ENCODE measurements around the gene CLMN.
"Not testable (repeated sequence)": the region's sequence is repeated elsewhere in the genome, so short reads cannot be mapped to it uniquely, and the experiment has no call there.

The CLMN gene

DNA sequence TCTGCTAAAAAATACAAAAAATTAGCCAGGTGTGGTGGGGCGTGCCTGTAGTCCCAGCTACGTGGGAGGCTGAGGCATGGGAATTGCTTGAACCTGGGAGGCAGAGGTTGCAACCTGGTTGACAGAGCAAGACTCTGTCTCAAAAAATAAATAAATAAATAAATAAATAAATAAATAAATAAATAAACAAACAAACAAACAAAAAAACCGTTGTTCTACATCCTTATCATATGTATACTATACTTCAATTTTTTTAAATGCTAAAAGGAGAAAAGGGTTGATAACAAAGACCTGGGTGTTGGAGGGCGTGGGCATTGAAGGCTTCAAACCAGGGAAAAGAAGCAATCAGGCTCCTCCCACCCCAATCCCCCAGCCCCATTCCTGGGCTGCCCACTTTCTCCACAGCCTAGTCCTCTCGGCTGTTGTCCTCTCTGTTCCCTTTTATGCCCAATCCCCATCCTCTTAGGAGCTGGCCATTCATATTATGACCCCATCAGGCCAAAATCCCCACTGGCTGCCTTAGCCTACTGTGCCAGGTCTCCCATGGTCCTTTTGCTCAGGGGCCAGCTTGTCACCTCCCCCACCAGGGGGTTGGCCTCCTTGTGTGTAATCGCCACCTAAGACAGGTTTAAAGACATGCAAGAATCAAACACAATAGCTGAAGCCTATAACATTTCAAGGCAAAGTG lies 30.2 kb downstream of the CLMN start:
- TF ChIP-seq, protein P1, sequence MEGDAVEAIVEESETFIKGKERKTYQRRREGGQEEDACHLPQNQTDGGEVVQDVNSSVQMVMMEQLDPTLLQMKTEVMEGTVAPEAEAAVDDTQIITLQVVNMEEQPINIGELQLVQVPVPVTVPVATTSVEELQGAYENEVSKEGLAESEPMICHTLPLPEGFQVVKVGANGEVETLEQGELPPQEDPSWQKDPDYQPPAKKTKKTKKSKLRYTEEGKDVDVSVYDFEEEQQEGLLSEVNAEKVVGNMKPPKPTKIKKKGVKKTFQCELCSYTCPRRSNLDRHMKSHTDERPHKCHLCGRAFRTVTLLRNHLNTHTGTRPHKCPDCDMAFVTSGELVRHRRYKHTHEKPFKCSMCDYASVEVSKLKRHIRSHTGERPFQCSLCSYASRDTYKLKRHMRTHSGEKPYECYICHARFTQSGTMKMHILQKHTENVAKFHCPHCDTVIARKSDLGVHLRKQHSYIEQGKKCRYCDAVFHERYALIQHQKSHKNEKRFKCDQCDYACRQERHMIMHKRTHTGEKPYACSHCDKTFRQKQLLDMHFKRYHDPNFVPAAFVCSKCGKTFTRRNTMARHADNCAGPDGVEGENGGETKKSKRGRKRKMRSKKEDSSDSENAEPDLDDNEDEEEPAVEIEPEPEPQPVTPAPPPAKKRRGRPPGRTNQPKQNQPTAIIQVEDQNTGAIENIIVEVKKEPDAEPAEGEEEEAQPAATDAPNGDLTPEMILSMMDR (IDR thresholded peaks at IDR 0.05; ENCODE audit: low read length, missing control alignments) = no peak
- no peak overlapping the region for H3K4me3 ChIP-seq (replicated peaks; ENCODE audit: low read depth, low read length)
- DNase-seq (ENCODE audit: low read depth) = no peak

DNA sequence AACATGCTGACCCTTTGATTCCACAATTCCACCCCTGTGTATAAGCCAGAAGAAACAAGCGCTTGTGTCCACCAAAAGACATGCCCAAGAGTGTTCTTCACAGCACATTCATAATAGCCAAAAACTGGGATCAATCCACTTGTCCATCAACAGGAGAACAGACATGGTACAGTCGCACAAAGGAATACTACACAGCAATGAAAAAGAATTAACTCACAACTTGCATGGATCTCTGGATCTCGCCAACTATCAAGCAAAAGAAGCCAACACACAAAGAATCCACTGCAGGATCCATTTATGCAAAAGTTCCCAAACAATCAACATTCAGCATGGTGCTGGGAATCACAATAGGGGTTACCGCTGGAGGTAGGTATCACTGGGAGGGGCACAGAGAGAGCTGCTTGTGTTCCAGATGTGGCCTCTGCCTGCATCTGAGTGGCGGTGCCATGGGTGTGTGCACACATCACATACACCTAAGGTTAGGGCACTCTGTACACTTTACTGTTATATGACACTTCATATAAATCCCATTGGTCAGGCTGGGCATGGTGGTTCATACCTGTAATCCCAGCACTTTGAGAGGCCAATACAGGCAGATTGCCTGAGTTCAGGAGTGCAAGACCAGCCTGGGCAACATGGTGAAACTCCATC lies 30.9 kb downstream of the CLMN start:
- TF ChIP-seq, protein P1 (IDR thresholded peaks at IDR 0.05; ENCODE audit: low read length, missing control alignments) = no peak
- no peak overlapping the region for H3K4me3 ChIP-seq (replicated peaks; ENCODE audit: low read depth, low read length)

DNA sequence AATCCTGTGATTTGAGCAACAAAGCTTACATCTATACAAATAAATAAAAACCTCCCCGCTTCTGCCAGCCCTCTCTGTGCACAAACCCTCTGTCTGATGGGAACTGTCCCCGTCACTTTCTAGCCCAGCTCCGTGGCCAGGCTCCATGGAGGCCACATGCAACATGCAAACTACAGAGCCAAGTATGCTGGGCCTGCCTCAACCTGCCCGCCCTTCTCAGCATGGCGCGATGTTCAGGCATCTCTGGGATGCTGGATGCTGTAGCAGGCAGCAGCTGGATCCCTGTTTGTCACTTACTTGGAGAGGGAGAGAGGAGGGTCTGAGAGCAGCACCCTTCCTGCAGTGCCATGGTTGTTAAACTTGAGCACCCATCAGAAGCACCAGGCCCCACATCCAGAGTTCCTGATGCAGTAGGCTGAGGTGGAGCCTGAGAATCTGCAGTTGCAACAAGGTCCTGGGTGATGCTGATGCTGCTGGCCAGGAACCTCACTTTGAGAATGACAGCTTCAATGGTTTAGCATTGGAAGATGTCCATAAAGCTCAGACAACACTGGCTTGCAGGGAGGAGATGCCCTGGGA lies 32.4 kb downstream of the CLMN start:
- no peak for DNase-seq (ENCODE audit: low read depth)
- no peak overlapping the region for H3K4me3 ChIP-seq (replicated peaks; ENCODE audit: low read depth, low read length)
- TF ChIP-seq, protein P1 (IDR thresholded peaks at IDR 0.05; ENCODE audit: low read length, missing control alignments) = no peak

More for the DNA sequence above, 30.9 kb downstream of the CLMN start:
- DNase-seq (ENCODE audit: low read depth) = no peak

DNA sequence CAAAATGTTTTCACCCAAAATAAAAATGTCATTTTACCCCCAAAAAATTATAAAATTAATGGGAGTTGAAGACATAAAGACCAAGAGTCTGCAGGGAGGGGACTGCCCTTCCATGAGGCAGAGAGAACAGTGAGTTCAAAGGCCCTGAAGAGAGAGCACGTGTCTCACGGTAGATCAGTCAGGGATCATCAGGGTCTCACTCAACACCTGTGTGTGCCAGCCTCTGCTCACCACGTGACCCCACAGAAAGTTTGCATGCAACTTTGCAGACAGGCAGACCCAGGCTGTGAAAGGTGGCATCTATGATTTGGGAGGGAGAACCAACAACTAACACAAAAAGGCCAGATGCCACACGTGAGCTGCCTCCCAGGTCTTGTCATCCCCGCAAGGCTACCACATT lies 33.1 kb downstream of the CLMN start:
- TF ChIP-seq, protein P1 (IDR thresholded peaks at IDR 0.05; ENCODE audit: low read length, missing control alignments) = no peak
- H3K4me3 ChIP-seq (replicated peaks; ENCODE audit: low read depth, low read length) = no peak overlapping the region

DNA sequence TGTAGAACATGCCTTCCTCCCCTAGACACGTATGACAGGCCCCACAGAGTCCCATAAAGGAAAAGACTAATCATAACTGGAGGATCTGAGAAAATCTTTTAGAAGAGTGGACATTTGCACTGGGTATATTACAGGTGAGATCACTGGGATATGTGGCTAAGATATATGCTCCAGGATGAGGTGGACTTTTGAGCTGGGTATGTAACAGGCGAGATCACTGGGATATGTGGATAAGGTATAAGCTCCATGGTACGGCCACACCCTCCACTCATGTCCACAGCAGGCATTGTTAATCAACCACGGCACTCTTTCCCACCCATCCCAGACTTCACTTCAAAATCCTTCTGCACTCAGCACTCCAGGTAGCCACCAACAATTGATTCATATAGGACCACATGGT lies 34.1 kb downstream of the CLMN start:
- no peak overlapping the region for H3K4me3 ChIP-seq (replicated peaks; ENCODE audit: low read depth, low read length)
- TF ChIP-seq, protein P1 (IDR thresholded peaks at IDR 0.05; ENCODE audit: low read length, missing control alignments) = no peak
- DNase-seq (ENCODE audit: low read depth) = no peak

More for the DNA sequence above, 33.1 kb downstream of the CLMN start:
- no peak for DNase-seq (ENCODE audit: low read depth)

DNA sequence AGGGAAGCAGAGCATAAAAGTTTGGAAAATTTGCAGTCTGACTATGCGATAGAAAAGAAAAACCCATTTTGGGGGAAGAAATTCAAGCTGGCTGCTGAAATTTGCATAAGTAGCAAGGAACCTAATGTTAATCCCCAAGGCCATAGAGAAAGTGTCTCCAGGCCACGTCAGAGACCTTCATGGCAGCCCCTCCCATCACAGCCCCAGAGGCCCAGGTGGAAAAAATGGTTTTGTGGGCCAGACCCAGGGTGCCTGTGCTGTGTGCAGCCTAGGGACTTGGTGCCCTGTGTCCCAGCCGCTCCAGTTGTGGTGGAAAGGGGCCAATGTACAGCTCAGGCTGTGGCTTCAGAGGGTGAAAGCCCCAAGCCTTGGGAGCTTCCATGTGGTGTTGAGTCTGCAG lies 35.9 kb downstream of the CLMN start:
- DNase-seq (ENCODE audit: low read depth); H3K4me3 ChIP-seq (replicated peaks; ENCODE audit: low read depth, low read length): not testable (repeated sequence)

DNA sequence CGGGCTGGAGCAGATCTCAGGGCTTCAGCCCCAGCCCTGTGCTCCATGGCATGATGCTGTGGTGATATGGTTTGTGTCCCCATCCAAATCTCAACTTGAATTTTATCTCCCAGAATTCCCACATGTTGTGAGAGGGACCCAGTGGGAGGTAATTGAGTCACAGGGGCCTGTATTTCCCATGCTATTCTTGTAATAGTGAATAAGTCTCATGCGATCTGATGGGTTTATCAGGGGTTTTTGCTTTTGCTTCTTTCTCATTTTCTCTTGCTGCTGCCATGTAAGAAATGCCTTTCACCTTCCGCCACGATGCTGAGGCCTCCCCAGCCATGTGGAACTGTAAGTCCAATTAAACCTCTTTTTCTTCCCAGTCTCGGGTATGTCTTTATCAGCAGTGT lies 36.7 kb downstream of the CLMN start:
- not testable (repeated sequence) for DNase-seq (ENCODE audit: low read depth); H3K4me3 ChIP-seq (replicated peaks; ENCODE audit: low read depth, low read length)
